Ovary (tissue), 3 donors: Measurements from ENCODE around the gene KCNK4.

Source experiments
- POLR2A ChIP-seq: fragments of 450-650 bp; IDR thresholded peaks from one replicate; pipeline ENCODE4 v1.6.1; 2017; ENCODE audit warnings: antibody characterized with exemption, mild to moderate bottlenecking, moderate library complexity
- TF ChIP-seq, protein P1 (sequence below), 3 donors: fragments of 450-650 bp in 2 of 3; fragments of 200-600 bp in 1 of 3; IDR thresholded peaks; one replicate each; pipeline versions ENCODE4 v1.5.1 to v1.8.0; 2016 to 2022; ENCODE audit warnings: antibody characterized with exemption in 3 of 3, mild to moderate bottlenecking in 1 of 3
- donor health status: DM: no; HTN: no; CAD: no.

DNA sequence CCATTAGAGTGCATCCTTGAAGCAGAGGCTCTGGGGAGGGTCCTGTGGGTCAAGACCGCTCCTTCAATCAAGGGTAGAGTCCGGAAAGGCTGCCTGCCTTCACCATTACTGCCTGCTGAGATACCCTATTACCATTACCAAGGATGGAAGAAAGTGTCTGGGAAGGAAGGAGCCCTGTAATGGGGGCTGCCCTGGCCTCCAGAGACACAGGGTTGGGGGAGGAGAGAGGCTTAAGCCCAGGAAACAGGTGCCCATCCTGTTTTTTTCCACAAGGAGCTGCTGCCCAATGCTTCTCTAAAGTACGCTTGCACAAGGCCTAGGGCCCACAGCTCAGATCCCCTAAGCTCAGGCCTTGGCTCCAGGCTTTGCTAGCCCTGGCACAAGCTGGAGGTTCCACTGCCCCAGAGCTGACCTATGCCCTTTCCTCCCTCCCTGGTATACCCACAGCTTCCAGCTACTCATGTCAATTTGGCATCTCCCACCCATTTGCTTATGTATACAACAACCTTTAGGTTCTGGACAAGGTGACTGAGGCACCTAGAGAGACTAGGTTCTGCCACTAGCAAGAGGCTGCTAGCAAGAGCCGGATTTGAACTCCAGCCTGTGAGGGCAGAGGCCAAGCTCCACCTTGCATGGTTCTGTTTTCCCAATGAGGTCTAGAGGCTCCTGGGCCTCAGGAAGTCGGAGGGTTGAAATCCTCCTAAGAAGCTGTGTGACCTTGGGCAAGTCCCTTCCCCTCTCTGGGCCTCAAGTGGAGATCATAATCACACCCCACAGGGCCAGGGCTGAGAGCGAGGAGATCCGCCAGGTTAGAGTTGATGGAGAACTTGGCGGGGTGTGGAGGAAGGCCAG is 41.3 kb upstream of the KCNK4 start:
- TF ChIP-seq, protein P1, sequence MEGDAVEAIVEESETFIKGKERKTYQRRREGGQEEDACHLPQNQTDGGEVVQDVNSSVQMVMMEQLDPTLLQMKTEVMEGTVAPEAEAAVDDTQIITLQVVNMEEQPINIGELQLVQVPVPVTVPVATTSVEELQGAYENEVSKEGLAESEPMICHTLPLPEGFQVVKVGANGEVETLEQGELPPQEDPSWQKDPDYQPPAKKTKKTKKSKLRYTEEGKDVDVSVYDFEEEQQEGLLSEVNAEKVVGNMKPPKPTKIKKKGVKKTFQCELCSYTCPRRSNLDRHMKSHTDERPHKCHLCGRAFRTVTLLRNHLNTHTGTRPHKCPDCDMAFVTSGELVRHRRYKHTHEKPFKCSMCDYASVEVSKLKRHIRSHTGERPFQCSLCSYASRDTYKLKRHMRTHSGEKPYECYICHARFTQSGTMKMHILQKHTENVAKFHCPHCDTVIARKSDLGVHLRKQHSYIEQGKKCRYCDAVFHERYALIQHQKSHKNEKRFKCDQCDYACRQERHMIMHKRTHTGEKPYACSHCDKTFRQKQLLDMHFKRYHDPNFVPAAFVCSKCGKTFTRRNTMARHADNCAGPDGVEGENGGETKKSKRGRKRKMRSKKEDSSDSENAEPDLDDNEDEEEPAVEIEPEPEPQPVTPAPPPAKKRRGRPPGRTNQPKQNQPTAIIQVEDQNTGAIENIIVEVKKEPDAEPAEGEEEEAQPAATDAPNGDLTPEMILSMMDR (IDR thresholded peaks at IDR 0.05): no peak
- TF ChIP-seq POLR2A: no peak
